Stimulated activated CD4-positive, alpha-beta T cell treated with anti-CD3 and anti-CD28 coated beads, TNF-alpha, amount 100 ng/mL, for 4 hours (primary cell): ENCODE measurements around the gene CARNS1.

Experiments used
- DNase-seq, 3 experiments: peaks; one replicate each; pipeline ENCODE4 v3.0.0-alpha.2; 2020; ENCODE audit warnings: low read depth in 3 of 3

CARNS1 gene

DNA sequence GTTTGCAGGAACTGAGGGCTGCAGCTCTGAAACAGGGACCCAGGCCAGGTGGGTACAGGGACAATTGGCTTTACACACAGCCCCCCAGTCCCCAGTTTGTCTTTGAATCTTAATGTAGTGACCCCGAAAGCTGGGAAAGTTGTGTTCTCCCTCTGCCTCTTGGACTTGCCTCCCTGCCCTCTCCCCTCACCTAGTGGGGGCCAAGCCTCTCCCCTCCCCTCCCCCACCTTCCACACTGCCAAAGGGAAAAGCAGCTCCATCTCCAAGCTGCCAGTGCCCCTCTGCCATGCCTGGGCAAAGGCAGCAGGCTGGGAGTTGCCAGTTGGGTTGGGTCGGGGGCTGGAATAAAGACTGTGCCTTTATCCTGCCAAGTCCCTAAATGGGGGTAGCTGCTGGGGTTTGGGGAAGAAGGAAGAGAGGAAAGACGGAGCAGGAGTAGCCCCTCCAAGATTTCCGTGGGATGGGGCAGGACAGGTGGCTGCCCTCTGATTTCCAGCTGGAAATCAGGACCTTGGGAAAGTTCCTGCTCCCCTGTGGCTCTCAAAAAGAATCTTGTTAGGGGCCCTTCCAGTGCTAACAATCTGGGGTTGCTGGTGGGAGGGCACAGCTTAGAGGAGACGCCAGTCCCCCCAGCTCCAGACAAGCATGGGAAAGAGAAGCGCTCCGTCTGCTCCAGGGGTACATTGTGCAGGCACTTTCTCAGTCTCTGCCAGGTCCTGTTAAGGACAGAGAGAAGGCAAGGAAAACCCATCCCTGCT is 39.2 kb upstream of the CARNS1 start:
- no peak for DNase-seq

DNA sequence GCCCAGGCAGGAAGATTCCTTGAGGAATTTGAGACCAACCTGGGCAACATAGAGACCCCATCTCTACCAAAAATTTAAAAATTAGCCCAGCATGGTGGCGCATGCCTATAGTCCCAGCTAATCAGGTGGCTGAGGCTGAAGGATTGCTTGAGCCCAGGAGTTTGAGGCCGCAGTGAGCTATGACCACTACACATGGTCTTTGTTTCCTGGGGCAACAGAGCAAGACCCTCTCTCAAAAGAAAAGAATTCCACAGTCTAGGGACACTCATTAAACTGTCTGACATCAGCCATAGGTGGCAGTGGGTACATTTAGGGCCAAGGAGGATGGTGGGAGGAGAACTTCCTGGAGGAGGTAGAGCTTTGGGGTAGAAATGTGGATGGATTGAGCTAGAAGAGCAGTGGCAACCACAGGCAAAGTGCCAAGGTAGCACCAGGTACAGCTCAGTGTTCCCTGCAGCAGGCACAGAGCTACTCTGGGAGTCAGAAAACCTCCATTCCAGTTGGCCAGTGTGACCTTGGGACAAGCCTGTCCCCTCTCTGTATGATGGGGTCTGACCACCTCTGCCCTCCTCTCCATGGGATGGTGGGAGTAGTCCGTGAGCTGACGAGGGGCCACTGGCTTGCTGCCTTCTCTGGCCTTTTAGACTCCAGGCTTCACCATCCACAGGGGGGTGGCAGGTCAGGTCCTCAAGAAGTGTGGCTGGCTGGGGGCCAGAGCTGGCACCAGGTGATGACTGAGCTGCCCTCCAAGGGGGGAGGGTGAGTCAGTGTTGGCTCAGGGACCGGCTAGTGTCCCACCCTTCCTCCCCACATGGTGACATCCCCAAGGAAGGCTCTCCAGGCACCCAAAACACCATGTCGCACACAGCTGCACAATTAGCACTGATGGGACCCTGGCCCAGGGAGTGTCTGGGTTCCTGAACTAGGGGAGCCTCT is 38.3 kb upstream of the CARNS1 start:
- DNase-seq, result no peak

DNA sequence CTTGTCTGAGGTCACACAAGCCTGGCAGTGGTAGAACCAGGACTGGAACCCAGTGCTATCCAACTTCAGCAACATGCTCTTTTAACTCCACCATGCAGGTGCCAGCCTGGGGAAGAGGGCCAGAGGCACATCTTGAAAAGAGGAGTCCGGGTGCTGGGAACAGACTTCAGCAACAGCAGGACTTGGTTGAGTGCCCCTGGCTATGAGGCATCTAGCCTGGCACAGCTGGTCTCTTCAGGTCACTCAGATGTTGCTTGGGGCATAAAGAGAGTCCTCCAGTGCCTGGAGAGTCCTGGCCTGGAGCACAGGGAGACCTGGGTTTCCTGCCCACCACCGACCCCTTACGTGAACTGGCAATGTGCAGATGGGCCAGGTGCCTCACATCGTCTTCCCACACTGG is 36.9 kb upstream of the CARNS1 start:
- DNase-seq, result no peak

DNA sequence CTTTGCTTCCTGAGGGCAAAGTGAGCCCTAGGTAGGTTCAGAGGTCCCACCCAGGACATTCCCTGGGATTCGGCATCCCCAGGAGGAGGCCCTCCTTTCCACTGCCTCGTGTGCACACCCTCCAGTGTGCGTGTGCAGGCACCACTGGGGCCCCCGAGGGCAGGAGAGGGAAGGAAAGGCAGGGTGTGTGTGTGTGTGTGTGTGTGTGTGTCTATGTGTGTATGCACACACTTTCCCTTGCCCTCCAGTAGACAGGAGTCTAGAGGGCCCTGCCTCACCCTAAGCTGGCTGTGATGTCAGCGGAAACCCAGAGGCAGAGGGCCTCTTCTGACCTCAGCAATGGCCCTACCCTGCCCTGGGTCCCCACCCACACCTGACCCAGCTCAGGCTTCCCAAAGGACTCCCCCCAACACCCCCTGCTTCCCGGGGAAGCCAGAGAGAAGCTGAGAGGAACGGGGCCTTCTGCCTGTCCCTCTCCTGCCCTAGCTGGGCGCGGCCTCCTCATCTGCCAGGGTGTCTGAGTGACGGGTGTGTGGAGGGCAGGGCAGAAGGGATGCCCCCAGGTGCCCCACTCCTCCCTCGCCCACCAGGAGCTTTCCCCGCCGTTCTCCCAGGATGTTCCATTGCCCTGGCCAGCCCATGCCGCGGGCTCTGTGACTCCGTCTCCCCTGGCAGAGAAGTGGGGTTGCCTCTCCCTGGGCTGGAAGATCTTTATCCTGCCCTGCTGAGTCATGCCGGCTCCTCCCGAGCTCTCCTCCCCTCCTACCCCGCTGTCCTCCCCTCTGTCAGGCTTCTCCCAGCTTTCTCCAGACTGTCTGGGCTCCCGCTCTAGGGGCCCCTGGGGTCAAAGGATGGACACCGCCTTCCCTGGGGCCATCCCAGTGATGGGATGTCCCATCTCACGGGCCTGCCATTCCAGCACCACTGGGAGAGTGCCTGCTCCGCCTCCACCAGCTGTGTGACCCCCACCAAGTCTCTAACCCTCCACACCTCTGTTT is 36.1 kb upstream of the CARNS1 start:
- no peak for DNase-seq

- DNase-seq, result no peak
Observed at GRCh38 chr11:67381244-67381972, 34.1 kb upstream of the CARNS1 start.

GRCh38 chr11:67382276-67383136 is 33.0 kb upstream of the CARNS1 start:
- peak in 2 of 3 experiments; percentile 70 to 74 for DNase-seq

DNA sequence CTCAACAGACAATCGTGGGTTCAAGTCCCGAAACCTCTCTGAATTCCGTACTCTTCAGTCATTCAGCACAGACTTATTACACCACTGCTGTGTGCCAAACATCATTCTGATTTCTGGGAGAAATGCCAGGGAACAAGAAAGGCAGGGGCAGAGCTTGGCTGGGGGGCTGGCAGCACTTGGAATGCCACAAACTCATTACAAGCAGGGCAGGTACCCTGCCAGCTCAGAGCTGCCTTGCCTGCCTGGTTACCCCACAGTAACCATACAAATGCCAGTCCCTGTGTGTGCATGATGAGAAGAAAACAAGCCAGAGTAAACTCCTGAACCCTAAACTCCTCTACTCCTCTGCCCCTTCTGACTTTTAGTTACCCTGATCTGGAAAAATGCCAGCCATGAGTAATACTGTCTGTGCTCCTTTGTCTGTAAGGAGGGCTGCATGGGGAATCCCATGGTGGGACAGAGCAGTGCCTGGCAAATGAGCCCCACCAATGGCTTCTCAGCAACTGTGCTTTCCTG is 30.6 kb upstream of the CARNS1 start:
- DNase-seq, result no peak

- DNase-seq, result no peak
Observed at GRCh38 chr11:67387069-67387468, 28.4 kb upstream of the CARNS1 start.

DNA sequence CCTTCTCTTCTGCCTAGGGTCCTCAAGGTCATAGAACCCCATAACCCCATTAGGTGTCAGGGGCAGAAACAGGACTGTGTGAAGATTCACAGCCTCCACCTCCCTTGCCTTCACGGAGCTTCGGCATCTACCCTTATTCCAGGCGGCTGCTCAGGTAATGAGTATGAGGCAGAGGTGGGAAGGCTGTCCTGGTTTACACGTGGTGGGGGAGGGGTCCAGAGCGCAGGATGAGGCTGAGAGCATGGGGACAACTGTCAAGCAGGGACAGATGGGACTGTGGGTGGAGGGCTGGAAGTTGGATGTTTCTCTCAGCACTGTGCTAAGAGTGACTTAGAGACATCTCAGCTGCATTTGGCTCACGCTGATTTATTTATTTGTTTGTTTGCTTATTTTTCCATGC is 28.0 kb upstream of the CARNS1 start:
- DNase-seq, result no peak

DNA sequence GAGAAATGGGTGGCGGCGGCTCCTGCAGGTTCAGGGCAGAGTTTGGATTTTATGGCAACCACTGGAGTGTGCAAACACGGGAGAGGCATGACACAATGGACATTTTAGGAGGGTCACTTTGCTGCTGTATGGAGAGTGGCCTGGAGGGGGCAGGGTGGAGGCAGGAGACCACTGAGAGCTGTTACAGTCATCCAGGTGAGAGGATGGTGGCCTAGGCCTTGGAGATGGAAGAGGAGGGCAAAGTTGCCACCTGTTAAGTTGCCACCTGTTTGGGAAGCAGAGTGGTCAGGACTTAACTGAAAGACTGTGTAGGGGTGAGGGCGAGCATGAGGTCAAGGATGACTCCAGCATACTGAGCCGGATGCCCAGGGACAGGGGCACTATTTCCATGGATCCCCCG is 26.0 kb upstream of the CARNS1 start:
- DNase-seq, result peak in 1 of 3 experiments; percentile 41

DNA sequence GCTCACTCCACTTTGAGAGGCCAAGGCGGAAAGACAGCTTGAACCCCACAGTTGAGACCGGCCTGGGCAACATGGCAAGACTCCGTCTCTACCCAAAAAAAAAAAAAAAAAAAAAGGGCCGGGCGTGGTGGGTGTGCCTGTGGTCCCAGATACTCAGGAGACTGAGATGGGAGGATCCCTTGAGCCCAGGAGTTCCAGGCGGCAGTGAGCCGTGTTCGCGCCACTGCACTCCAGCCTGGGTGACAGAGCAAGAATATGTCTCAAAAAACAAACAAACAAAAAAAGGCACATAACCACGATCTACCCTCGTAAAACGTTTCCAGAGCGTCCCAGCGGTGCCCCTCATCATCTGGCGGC is 24.6 kb upstream of the CARNS1 start:
- DNase-seq, result no peak

DNA sequence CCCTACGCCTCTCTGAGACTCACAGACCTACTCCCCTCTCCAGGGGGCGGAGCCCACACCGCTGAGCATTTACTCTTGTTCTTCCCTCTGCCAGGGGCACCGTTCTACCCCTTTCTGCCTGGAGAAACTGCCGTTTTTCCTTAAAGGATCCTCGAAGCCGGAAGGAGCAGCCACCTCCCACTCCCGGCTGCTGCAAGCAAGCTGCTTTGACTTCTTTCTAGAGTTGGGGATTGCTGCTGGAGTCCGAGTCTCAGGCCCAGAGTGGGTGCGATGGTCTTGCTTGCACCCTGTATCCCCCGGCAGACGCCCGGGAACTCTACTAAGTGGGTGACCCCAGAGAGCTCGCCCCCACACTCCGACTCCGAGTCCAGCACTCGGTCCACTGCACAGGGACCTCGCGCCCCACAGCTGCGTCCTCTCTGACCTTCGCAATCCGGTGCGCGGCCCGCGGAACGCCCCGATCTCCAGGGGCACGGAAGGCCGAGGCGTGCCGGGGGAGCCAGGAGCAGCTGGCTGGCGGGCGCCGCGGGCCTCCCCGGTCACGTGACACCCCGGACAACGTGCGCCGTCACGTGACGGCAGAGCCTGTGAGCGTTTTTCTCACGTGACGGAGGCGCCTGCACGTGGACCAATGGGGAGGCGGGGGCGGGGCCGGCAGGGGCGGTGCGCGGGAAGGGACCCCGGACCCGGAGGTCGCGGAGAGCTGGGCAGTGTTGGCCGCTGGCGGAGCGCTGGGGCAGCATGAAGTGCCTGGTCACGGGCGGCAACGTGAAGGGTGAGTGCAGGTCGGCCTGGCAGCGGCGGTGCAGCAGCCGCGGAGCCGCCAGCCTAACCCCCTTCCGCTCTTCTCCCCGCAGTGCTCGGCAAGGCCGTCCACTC is 23.9 kb upstream of the CARNS1 start, which contains the start of gene RAD9A:
Gene RAD9A (plus strand): TSS at position 683 of the 879 bp plus-strand sequence. CDS start 59 bp downstream, at position 742.
- DNase-seq, result peak; percentile 84 to 90 (median 88)

- DNase-seq, result no peak
Observed at GRCh38 chr11:67392183-67392715, 23.2 kb upstream of the CARNS1 start.

DNA sequence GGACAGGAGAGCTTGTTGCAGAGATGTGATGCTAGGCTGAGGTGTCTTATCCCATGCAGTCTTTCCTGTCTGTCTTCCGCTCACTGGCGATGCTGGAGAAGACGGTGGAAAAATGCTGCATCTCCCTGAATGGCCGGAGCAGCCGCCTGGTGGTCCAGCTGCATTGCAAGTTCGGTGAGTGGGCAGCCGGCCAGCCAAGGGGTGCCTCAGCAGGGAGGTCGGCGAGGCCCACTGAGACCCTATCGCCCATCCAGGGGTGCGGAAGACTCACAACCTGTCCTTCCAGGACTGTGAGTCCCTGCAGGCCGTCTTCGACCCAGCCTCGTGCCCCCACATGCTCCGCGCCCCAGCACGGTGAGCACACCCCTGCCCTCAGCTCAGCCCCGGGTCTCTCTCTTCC is 22.0 kb upstream of the CARNS1 start:
- DNase-seq, result no peak

GRCh38 chr11:67393990-67394389 is 21.5 kb upstream of the CARNS1 start:
- DNase-seq, result no peak

DNA sequence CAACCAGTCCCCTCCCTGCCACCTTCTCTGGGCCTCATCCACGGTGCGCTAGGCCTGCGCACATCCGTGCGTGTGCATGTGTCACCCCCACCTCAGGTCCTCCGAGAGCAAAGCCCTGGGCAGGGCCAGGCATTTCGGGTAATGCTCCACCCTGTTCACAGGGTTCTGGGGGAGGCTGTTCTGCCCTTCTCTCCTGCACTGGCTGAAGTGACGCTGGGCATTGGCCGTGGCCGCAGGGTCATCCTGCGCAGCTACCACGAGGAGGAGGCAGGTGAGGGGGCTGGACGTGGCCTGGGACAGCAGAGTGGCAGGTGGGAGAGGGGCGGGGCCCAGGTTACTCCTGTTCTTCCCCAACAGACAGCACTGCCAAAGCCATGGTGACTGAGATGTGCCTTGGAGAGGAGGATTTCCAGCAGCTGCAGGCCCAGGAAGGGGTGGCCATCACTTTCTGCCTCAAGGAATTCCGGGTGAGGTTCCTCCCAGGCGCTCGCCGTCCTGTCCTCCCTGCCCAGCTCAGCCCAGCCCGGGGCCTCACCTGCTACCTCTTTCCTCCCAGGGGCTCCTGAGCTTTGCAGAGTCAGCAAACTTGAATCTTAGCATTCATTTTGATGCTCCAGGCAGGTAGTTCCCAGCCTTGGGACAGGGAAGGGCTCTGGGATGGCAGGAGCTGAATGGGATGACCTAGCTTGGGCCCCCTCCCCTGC is 19.8 kb upstream of the CARNS1 start:
- no peak for DNase-seq

GRCh38 chr11:67396259-67396581 is 19.3 kb upstream of the CARNS1 start:
- DNase-seq, result no peak
